SU-DHL-6 (cell line): ENCODE measurements around the gene TARP.
"Not testable (repeated sequence)": the region's sequence is repeated elsewhere in the genome, so short reads cannot be mapped to it uniquely, and the experiment has no call there.

Experiments
- H2AFZ ChIP-seq: fragments of 200-600 bp; sonication (generic); 2 replicates; pipeline ENCODE4 v1.6.1; 2014; ENCODE audit warnings: low read depth, mild to moderate bottlenecking, moderate library complexity, mixed read lengths, antibody characterized with exemption, low read length; ENCODE audit not compliant: severe bottlenecking
- H3F3A ChIP-seq: fragments of 200-600 bp; shearing (Covaris generic); 2 replicates; pipeline ENCODE4 v1.6.0; 2016; ENCODE audit warnings: antibody characterized with exemption, mild to moderate bottlenecking; ENCODE audit not compliant: insufficient read depth
- H3K27ac ChIP-seq: fragments of 200-600 bp; sonication (generic); 2 replicates; pipeline ENCODE4 v1.5.1; 2016; ENCODE audit warnings: low read depth, mild to moderate bottlenecking, low read length, moderate library complexity, mixed read lengths
- H3K27me3 ChIP-seq: fragments of 200-600 bp; sonication (generic), shearing (Covaris generic); 2 replicates; pipeline ENCODE4 v1.6.0; 2014; ENCODE audit warnings: mild to moderate bottlenecking, low read length
- H3K36me3 ChIP-seq: fragments of 200-600 bp; sonication (generic); 2 replicates; pipeline ENCODE4 v1.6.1; 2014; ENCODE audit warnings: mild to moderate bottlenecking, low read length, mixed read lengths
- H3K4me2 ChIP-seq: fragments of 300-600, 200-600 bp; shearing (Covaris generic), sonication (generic); 2 replicates; pipeline ENCODE4 v1.6.0; 2014; ENCODE audit warnings: low read length, low read depth, mild to moderate bottlenecking; ENCODE audit not compliant: poor library complexity, severe bottlenecking
- H3K4me3 ChIP-seq: fragments of 200-600 bp; sonication (generic); 2 replicates; pipeline ENCODE4 v1.5.1; 2014; ENCODE audit warnings: antibody characterized with exemption, low read length, mild to moderate bottlenecking, mixed read lengths; ENCODE audit not compliant: insufficient read depth, poor library complexity, severe bottlenecking
- H3K79me2 ChIP-seq: fragments of 200-600 bp; sonication (generic); 2 replicates; pipeline ENCODE4 v1.6.1; 2014; ENCODE audit warnings: mild to moderate bottlenecking, low read length, moderate library complexity; ENCODE audit not compliant: insufficient read depth
- H3K9ac ChIP-seq: fragments of 200-600 bp; sonication (generic); 2 replicates; pipeline ENCODE4 v1.7.0; 2014; ENCODE audit warnings: mild to moderate bottlenecking, low read length
- H3K9me2 ChIP-seq: fragments of 200-600 bp; sonication (generic); replicated peaks from 2 replicates; pipeline ENCODE4 v1.6.1; 2014; ENCODE audit warnings: low read length; ENCODE audit not compliant: insufficient read depth
- H3K9me3 ChIP-seq: fragments of 200-600 bp; sonication (generic); 2 replicates; pipeline ENCODE4 v1.6.1; 2014; ENCODE audit warnings: low read length, mixed read lengths; ENCODE audit not compliant: insufficient read depth
- H4K20me1 ChIP-seq: fragments of 200-600 bp; sonication (generic); 2 replicates; pipeline ENCODE4 v1.6.1; 2014; ENCODE audit warnings: low read depth, mild to moderate bottlenecking, antibody characterized with exemption, low read length, moderate library complexity, mixed read lengths
- CTCF ChIP-seq: fragments of 200-600 bp; sonication (generic); IDR thresholded peaks from one replicate; pipeline ENCODE4 v1.5.1; 2017; ENCODE audit warnings: antibody characterized with exemption, mild to moderate bottlenecking, low read length, moderate library complexity; ENCODE audit not compliant: insufficient read depth, poor library complexity, severe bottlenecking
- EZH2phosphoT487 ChIP-seq: fragments of 200-600 bp; sonication (generic), shearing (Covaris generic); conservative IDR thresholded peaks from 2 replicates; pipeline ENCODE4 v1.6.1; 2018; ENCODE audit warnings: mild to moderate bottlenecking, antibody characterized with exemption, low read length, moderate library complexity, mixed read lengths

The TARP gene

GRCh38 chr7:38276096-38276877 is 2.9 kb upstream of the TARP start:
- Histone ChIP-seq H3K4me2 (no peak overlapping the region), H3K27me3 (no peaks in the 10 kb centered on the region), H4K20me1 (no peaks in the 10 kb centered on the region), H3K9ac (no peak overlapping the region), H3K4me3 (no peak overlapping the region), H3K36me3 (no peaks in the 10 kb centered on the region), H3K9me2 (no peaks in the 10 kb centered on the region), H3K27ac (no peak overlapping the region), H3K9me3 (no peaks in the 10 kb centered on the region), H3F3A (no peaks in the 10 kb centered on the region), H3K79me2 (no peaks in the 10 kb centered on the region), H2AFZ (no peak overlapping the region)
- TF ChIP-seq CTCF (no peak), EZH2phosphoT487 (no peak)

- Histone ChIP-seq H3K36me3 (no peaks in the 10 kb centered on the region), H3K79me2 (no peaks in the 10 kb centered on the region), H3K9me3 (no peaks in the 10 kb centered on the region), H3K4me2 (no peak overlapping the region), H2AFZ (no peak overlapping the region), H3K4me3 (no peak overlapping the region), H3K9ac (no peak overlapping the region), H3F3A (no peaks in the 10 kb centered on the region), H3K27me3 (no peaks in the 10 kb centered on the region), H3K27ac (no peak overlapping the region), H3K9me2 (no peaks in the 10 kb centered on the region), H4K20me1 (no peaks in the 10 kb centered on the region)
- no peak for TF ChIP-seq EZH2phosphoT487
- TF ChIP-seq CTCF: no peak
Measured at GRCh38 chr7:38274927-38275620, 1.6 kb upstream of the TARP start.

GRCh38 chr7:38274486-38274885 is 1.1 kb upstream of the TARP start:
- H3K4me3 ChIP-seq: no peak overlapping the region
- H3K36me3 ChIP-seq: no peaks in the 10 kb centered on the region
- no peaks in the 10 kb centered on the region for H3K79me2 ChIP-seq
- no peak overlapping the region for H3K9ac ChIP-seq
- no peaks in the 10 kb centered on the region for H4K20me1 ChIP-seq
- H3F3A ChIP-seq: no peaks in the 10 kb centered on the region
- no peaks in the 10 kb centered on the region for H3K9me3 ChIP-seq
- TF ChIP-seq CTCF: no peak
- no peak for TF ChIP-seq EZH2phosphoT487
- H3K27me3 ChIP-seq: no peaks in the 10 kb centered on the region
- H3K9me2 ChIP-seq: no peaks in the 10 kb centered on the region
- no peak overlapping the region for H3K27ac ChIP-seq
- no peak overlapping the region for H2AFZ ChIP-seq
- H3K4me2 ChIP-seq: no peak overlapping the region

- H3K4me3 ChIP-seq, H3K79me2 ChIP-seq, H3K36me3 ChIP-seq, H3K9ac ChIP-seq, H2AFZ ChIP-seq, H3K27ac ChIP-seq, H3K27me3 ChIP-seq, H3F3A ChIP-seq, H3K9me2 ChIP-seq, H4K20me1 ChIP-seq, H3K4me2 ChIP-seq, H3K9me3 ChIP-seq: not testable (repeated sequence)
Measured at GRCh38 chr7:38270405-38270804, 3.0 kb downstream of the TARP start.

- not testable (repeated sequence) for H3K36me3 ChIP-seq, H3K79me2 ChIP-seq, H4K20me1 ChIP-seq, H3K27me3 ChIP-seq, H3K4me3 ChIP-seq, H3F3A ChIP-seq, H3K9me2 ChIP-seq, H3K27ac ChIP-seq, H3K4me2 ChIP-seq, H2AFZ ChIP-seq, H3K9ac ChIP-seq, H3K9me3 ChIP-seq
Measured at GRCh38 chr7:38269704-38270346, 3.6 kb downstream of the TARP start.
